ENCODE data around the gene MTSS2. TPM values are rescaled to one million over a fixed set of nuclear protein-coding genes. Genes with fewer than 3 reads are reported as not detected.
"Not testable (repeated sequence)": the region's sequence is repeated elsewhere in the genome, so short reads cannot be mapped to it uniquely, and the experiment has no call there.

The MTSS2 gene
- total RNA-seq, 1 experiment from 2014 or later, result 18.7 TPM

- Histone ChIP-seq H4K20me1 (ENCODE audit: low read length) (no peaks in the 10 kb centered on the region), H3K9me2 (replicated peaks; ENCODE audit: low read length) (no peaks in the 10 kb centered on the region), H3K27me3 (ENCODE audit: low read length) (no peaks in the 10 kb centered on the region), H3K4me1 (ENCODE audit: insufficient read depth, low read length) (no peaks in the 10 kb centered on the region), H3K27ac (ENCODE audit: low read length) (no peak within 1 kb of the TSS), H3K4me3 (ENCODE audit: low read length) (no peak within 1 kb of the TSS), H3K79me2 (ENCODE audit: low read length) (no peaks in the 10 kb centered on the region), H2AFZ (ENCODE audit: low read length) (no peak within 1 kb of the TSS), H3F3A (ENCODE audit: low read length, unreplicated experiment) (no peaks in the 10 kb centered on the region), H3K9me3 (ENCODE audit: low read length) (no peaks in the 10 kb centered on the region), H3K9ac (ENCODE audit: low read length) (no peak within 1 kb of the TSS), H3K4me2 (ENCODE audit: low read length) (no peak within 1 kb of the TSS), H3K36me3 (ENCODE audit: low read depth, low read length) (no peaks in the 10 kb centered on the region)
- intact Hi-C loops (cut with micrococcal nuclease), result no loop called here
- TF ChIP-seq CTCF (conservative IDR thresholded peaks at IDR 0.05; ENCODE audit: low read depth, low read length) (no peak), EZH2 (IDR thresholded peaks at IDR 0.05; ENCODE audit: low read length, unreplicated experiment) (no peak), EZH2phosphoT487 (IDR thresholded peaks at IDR 0.05; ENCODE audit: borderline replicate concordance, low read length) (no peak)
- no peak for DNase-seq
- ChIA-PET CTCF (no interaction called here), POLR2A (ENCODE audit: unreplicated experiment) (no interaction called here)
- no peak for ATAC-seq
- BruUV-seq (replicated peaks), result no TSS peak
Observed at GRCh38 chr16:70646260-70647241, 39.3 kb downstream of the MTSS2 start, which contains the start of gene IL34. Gene IL34 (plus strand): TSS chr16:70646559. CDS start chr16:70646948, 389 bp downstream.

- no peaks in the 10 kb centered on the region for H3K4me1 ChIP-seq (ENCODE audit: insufficient read depth, low read length)
- no peaks in the 10 kb centered on the region for H3K79me2 ChIP-seq (ENCODE audit: low read length)
- no peaks in the 10 kb centered on the region for H3F3A ChIP-seq (ENCODE audit: low read length, unreplicated experiment)
- no peak overlapping the region for H2AFZ ChIP-seq (ENCODE audit: low read length)
- DNase-seq (no peak), ATAC-seq (no peak)
- no peaks in the 10 kb centered on the region for H4K20me1 ChIP-seq (ENCODE audit: low read length)
- no peak overlapping the region for H3K27ac ChIP-seq (ENCODE audit: low read length)
- no peak overlapping the region for H3K9ac ChIP-seq (ENCODE audit: low read length)
- H3K9me2 ChIP-seq (replicated peaks; ENCODE audit: low read length), result no peaks in the 10 kb centered on the region
- no peaks in the 10 kb centered on the region for H3K36me3 ChIP-seq (ENCODE audit: low read depth, low read length)
- H3K9me3 ChIP-seq (ENCODE audit: low read length), result no peaks in the 10 kb centered on the region
- ChIA-PET POLR2A (ENCODE audit: unreplicated experiment) (no interaction called here), CTCF (no interaction called here)
- no peaks in the 10 kb centered on the region for H3K27me3 ChIP-seq (ENCODE audit: low read length)
- H3K4me2 ChIP-seq (ENCODE audit: low read length), result no peak overlapping the region
- intact Hi-C loops (cut with micrococcal nuclease), result no loop called here
- BruUV-seq (replicated peaks), result no TSS peak
- no peak overlapping the region for H3K4me3 ChIP-seq (ENCODE audit: low read length)
- no peak for TF ChIP-seq EZH2phosphoT487 (IDR thresholded peaks at IDR 0.05; ENCODE audit: borderline replicate concordance, low read length)
Observed at GRCh38 chr16:70644763-70645597, 40.9 kb downstream of the MTSS2 start.

GRCh38 chr16:70643264-70643663 lies 42.6 kb downstream of the MTSS2 start:
- H3K4me3 ChIP-seq (ENCODE audit: low read length); H3K27me3 ChIP-seq (ENCODE audit: low read length); H3K36me3 ChIP-seq (ENCODE audit: low read depth, low read length); ATAC-seq; H3K9me2 ChIP-seq (replicated peaks; ENCODE audit: low read length); H3K9me3 ChIP-seq (ENCODE audit: low read length); H4K20me1 ChIP-seq (ENCODE audit: low read length); BruUV-seq (replicated peaks); H3K27ac ChIP-seq (ENCODE audit: low read length); CTCF ChIA-PET; H3K9ac ChIP-seq (ENCODE audit: low read length); H3F3A ChIP-seq (ENCODE audit: low read length, unreplicated experiment); H3K79me2 ChIP-seq (ENCODE audit: low read length); POLR2A ChIA-PET (ENCODE audit: unreplicated experiment); DNase-seq; H3K4me2 ChIP-seq (ENCODE audit: low read length); H2AFZ ChIP-seq (ENCODE audit: low read length); H3K4me1 ChIP-seq (ENCODE audit: insufficient read depth, low read length); intact Hi-C loops (cut with micrococcal nuclease): not testable (repeated sequence)
